Measurements from ENCODE around the gene ANTKMT.

- TF ChIP-seq POLR2AphosphoS5 (IDR thresholded peaks at IDR 0.05; ENCODE audit: low read depth, low read length): no peak
- TF ChIP-seq, protein P1, sequence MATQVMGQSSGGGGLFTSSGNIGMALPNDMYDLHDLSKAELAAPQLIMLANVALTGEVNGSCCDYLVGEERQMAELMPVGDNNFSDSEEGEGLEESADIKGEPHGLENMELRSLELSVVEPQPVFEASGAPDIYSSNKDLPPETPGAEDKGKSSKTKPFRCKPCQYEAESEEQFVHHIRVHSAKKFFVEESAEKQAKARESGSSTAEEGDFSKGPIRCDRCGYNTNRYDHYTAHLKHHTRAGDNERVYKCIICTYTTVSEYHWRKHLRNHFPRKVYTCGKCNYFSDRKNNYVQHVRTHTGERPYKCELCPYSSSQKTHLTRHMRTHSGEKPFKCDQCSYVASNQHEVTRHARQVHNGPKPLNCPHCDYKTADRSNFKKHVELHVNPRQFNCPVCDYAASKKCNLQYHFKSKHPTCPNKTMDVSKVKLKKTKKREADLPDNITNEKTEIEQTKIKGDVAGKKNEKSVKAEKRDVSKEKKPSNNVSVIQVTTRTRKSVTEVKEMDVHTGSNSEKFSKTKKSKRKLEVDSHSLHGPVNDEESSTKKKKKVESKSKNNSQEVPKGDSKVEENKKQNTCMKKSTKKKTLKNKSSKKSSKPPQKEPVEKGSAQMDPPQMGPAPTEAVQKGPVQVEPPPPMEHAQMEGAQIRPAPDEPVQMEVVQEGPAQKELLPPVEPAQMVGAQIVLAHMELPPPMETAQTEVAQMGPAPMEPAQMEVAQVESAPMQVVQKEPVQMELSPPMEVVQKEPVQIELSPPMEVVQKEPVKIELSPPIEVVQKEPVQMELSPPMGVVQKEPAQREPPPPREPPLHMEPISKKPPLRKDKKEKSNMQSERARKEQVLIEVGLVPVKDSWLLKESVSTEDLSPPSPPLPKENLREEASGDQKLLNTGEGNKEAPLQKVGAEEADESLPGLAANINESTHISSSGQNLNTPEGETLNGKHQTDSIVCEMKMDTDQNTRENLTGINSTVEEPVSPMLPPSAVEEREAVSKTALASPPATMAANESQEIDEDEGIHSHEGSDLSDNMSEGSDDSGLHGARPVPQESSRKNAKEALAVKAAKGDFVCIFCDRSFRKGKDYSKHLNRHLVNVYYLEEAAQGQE (IDR thresholded peaks at IDR 0.05; ENCODE audit: insufficient read depth in 1 of 2, low read depth in 2 of 2, low read length in 2 of 2): no peak
Measured at GRCh38 chr16:736936-737481, 16.1 kb downstream of the ANTKMT start.
